Hepatocyte (in vitro differentiated cells): ENCODE results near the gene SDC4.

Experiments used
- CTCF ChIP-seq: fragments of 200-600 bp; sonication (generic); IDR thresholded peaks from 2 replicates; pipeline ENCODE4 v1.5.1; 2016; ENCODE audit warnings: antibody characterized with exemption, mild to moderate bottlenecking; ENCODE audit not compliant: poor library complexity
- EZH2phosphoT487 ChIP-seq: fragments of 200-600 bp; sonication (generic); IDR thresholded peaks from one replicate; pipeline ENCODE4 v1.6.1; 2018; ENCODE audit warnings: antibody characterized with exemption, mild to moderate bottlenecking, low read depth, moderate library complexity; ENCODE audit not compliant: unreplicated experiment, severe bottlenecking

GRCh38 chr20:45339799-45340198 is 8.4 kb downstream of the SDC4 start:
- no peak for TF ChIP-seq EZH2phosphoT487
- no peak for TF ChIP-seq CTCF
